ENCODE results near the gene H3-3A. TPM values are rescaled to one million over a fixed set of nuclear protein-coding genes. Genes with fewer than 3 reads are reported as not detected.
A peak's percentile ranks its signal among the peaks of the same experiment; 100 is the strongest.

The H3-3A gene
- polyA plus RNA-seq, 1 donor from 2014 or later = 2,124 TPM

DNA sequence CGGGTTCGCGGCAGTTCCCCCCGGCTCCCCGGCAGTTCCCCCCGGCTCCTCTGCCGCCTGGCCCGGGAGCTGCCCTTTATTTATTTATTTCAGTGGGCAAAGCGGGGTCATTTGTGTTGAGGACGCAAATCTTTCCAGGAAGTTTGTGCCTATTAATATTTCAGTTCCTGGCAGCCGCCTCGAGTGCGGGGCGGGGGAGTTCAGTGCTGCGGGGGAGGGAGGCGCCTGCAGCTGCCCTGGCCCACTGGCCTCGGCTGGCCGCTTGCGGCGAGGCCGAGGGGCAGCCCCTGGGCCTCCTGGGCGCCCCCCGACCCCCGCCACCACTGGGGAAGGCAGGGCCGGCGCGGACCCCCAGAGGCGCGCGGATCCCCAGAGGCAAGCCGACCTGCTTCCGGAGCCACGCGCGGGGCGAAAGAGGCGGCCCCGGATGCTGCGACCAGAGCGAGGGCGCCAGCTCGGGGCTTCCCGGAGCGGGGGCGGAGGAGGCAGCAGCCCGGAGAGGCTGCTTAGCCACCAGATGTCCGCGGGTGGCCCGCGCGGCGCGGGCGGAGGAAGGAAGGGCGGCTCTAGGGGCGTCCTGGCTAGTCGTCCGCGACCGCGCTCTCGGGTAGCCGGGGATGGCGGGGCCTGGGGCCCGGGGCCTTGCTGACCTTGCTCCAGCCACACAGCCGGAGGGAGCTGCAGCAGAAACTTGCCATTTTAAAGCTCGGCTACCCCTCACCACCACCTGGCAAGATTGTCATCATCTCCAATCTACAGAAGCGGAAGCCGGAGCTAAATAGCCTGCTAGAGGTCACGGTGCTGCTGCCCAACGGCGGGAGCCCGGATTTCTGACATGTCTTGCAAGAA lies 48.0 kb downstream of the H3-3A start:
- peak overlapping the region; percentile 69 for H3K9ac ChIP-seq (ENCODE audit: low read length)
- H2AFZ ChIP-seq (ENCODE audit: low read depth, low read length) = no peak overlapping the region

GRCh38 chr1:226111098-226111882 lies 48.8 kb downstream of the H3-3A start:
- no peaks in the 10 kb centered on the region for H3K36me3 ChIP-seq (ENCODE audit: insufficient read depth, low read length)
- H3K27ac ChIP-seq (ENCODE audit: low read length) = peak overlapping the region; percentile 64
- H2AFZ ChIP-seq (ENCODE audit: low read depth, low read length) = no peak overlapping the region
- peak overlapping the region; percentile 79 for H3K4me3 ChIP-seq (ENCODE audit: low read length)
- no peaks in the 10 kb centered on the region for H3K9me2 ChIP-seq (ENCODE audit: insufficient read depth, low read length)
- no peaks in the 10 kb centered on the region for H4K20me1 ChIP-seq (ENCODE audit: insufficient read depth)
- H3K4me2 ChIP-seq (ENCODE audit: low read length) = peak overlapping the region; percentile 66
- no peaks in the 10 kb centered on the region for H3F3A ChIP-seq (ENCODE audit: insufficient read depth, low read length, poor library complexity, severe bottlenecking)
- H3K9me3 ChIP-seq (ENCODE audit: low read length) = no peaks in the 10 kb centered on the region
- peak overlapping the region; percentile 69 for H3K9ac ChIP-seq (ENCODE audit: low read length)
- no peaks in the 10 kb centered on the region for H3K79me2 ChIP-seq (replicated peaks; ENCODE audit: insufficient read depth, low read length)
- no peaks in the 10 kb centered on the region for H3K27me3 ChIP-seq (ENCODE audit: insufficient read depth, low read depth, low read length)
- no peak for TF ChIP-seq MXI1 (conservative IDR thresholded peaks at IDR 0.05; ENCODE audit: poor library complexity, severe bottlenecking)
- TF ChIP-seq EZH2 (IDR thresholded peaks at IDR 0.05; ENCODE audit: borderline replicate concordance, insufficient read depth, low read length, poor library complexity, severe bottlenecking) = no peak
- TF ChIP-seq, protein P1, sequence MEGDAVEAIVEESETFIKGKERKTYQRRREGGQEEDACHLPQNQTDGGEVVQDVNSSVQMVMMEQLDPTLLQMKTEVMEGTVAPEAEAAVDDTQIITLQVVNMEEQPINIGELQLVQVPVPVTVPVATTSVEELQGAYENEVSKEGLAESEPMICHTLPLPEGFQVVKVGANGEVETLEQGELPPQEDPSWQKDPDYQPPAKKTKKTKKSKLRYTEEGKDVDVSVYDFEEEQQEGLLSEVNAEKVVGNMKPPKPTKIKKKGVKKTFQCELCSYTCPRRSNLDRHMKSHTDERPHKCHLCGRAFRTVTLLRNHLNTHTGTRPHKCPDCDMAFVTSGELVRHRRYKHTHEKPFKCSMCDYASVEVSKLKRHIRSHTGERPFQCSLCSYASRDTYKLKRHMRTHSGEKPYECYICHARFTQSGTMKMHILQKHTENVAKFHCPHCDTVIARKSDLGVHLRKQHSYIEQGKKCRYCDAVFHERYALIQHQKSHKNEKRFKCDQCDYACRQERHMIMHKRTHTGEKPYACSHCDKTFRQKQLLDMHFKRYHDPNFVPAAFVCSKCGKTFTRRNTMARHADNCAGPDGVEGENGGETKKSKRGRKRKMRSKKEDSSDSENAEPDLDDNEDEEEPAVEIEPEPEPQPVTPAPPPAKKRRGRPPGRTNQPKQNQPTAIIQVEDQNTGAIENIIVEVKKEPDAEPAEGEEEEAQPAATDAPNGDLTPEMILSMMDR (IDR thresholded peaks at IDR 0.05; ENCODE audit: poor library complexity, severe bottlenecking) = no peak
- no peak for TF ChIP-seq EP300 (conservative IDR thresholded peaks at IDR 0.05; ENCODE audit: poor library complexity, severe bottlenecking)
- no peak for TF ChIP-seq REST (IDR thresholded peaks at IDR 0.05; ENCODE audit: borderline replicate concordance)

More for the DNA sequence above, 48.0 kb downstream of the H3-3A start:
- Histone ChIP-seq H3K9me2 (ENCODE audit: insufficient read depth, low read length) (no peaks in the 10 kb centered on the region), H3K4me3 (ENCODE audit: low read length) (peak overlapping the region; percentile 79), H3K9me3 (ENCODE audit: low read length) (no peaks in the 10 kb centered on the region), H4K20me1 (ENCODE audit: insufficient read depth) (no peaks in the 10 kb centered on the region), H3K4me2 (ENCODE audit: low read length) (peak overlapping the region; percentile 66), H3K27me3 (ENCODE audit: insufficient read depth, low read depth, low read length) (no peaks in the 10 kb centered on the region), H3F3A (ENCODE audit: insufficient read depth, low read length, poor library complexity, severe bottlenecking) (no peaks in the 10 kb centered on the region), H3K27ac (ENCODE audit: low read length) (peak overlapping the region; percentile 64), H3K36me3 (ENCODE audit: insufficient read depth, low read length) (no peaks in the 10 kb centered on the region), H3K79me2 (replicated peaks; ENCODE audit: insufficient read depth, low read length) (no peaks in the 10 kb centered on the region)
- TF ChIP-seq REST (IDR thresholded peaks at IDR 0.05; ENCODE audit: borderline replicate concordance) (no peak), MXI1 (conservative IDR thresholded peaks at IDR 0.05; ENCODE audit: poor library complexity, severe bottlenecking) (peak; percentile 52)
- TF ChIP-seq, protein P1 (IDR thresholded peaks at IDR 0.05; ENCODE audit: poor library complexity, severe bottlenecking) = no peak

Data from neural cell (in vitro differentiated cells).